A549 treated with RU486 at 1 μM for 4 hours (cell line): Measurements from ENCODE around the gene SRSF9. TPM values are rescaled to one million over a fixed set of nuclear protein-coding genes. Genes with fewer than 3 reads are reported as not detected.

Experiments used
- total RNA-seq: library from RNA; stranded (reverse); fragments of 200-300 nt; extraction: Qiagen RNA extraction; gene quantifications from 5 replicates; pipeline ENCODE4 v1.2.3, GENCODE V29; 2022; ENCODE audit warnings: low read depth

SRSF9 gene
- total RNA-seq: 185 to 248 TPM (median 226 TPM) in 5 replicates

DNA sequence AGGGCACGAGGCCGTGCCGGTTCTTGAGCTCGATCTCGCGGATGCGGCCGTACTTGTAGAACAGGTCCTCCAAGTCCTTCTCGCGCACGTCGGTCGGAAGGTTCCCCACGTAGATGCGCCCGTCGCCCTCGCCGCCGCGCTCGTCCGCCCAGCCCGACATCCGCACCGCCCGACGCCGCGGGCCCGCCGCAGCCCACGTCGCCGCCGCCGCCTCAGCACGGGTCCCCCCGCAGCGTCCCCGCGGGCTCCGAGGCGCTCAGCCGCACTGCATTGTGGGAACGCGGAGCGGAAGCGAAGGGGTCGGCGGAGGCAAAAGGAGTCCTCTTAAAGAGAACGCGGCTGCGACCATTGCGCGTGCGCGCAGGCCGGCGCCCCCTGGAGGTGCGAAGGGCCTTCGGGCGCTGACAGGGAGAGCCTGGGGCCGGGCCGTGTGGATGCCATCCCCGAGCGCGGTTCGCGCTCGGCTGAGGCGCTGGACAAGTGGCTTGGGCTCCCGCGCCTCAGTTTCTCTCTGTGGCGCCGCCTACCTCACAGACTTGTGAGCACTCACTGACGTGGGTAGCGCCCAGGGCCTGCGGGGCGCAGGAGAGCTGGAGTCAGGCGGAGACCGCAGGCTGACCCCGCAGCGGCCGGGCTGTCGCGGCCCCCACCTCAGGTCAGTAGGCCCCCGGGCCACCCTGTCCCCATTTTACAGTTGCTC, at the start of gene SRSF9:
SRSF9 (minus strand) TSS at position 299 of the 700 bp plus-strand sequence; CDS start at position 160, 139 bp downstream.

DNA sequence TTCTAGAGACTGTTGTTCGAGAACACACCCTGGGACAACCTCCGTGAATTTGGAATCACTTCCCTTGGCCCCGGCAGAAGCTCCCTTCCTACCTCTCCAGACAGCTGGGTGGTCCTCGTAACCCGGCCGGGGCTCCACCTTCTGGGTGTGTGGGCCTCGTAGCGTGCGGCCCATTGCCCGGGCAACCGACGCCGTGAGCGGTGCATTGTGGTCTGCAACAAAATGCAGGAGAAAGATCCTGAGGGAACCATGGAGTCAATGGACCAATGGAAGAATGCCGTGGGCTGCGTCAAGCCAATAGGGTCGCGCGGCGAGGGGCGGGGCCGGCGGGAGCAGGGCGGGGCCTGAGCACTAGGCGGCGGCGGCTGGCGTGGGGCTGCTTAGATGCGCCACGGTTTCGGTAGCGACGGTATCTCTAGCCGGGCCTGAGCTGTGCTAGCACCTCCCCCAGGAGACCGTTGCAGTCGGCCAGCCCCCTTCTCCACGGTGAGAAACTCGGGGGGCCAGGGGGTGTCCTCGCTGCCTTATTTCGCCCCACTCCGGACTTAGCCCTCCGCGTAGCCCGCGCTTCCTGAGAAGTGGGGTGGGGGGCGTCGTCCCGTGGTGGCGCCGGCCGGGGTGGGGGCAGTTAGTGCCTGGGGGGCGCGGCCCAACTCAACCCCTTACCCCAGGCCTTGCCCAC, 26.3 kb upstream of the SRSF9 start, which contains the start of gene DYNLL1:
DYNLL1 (plus strand) TSS at position 383 of the 682 bp plus-strand sequence. CDS start 309 bp downstream, outside the sequence.

DNA sequence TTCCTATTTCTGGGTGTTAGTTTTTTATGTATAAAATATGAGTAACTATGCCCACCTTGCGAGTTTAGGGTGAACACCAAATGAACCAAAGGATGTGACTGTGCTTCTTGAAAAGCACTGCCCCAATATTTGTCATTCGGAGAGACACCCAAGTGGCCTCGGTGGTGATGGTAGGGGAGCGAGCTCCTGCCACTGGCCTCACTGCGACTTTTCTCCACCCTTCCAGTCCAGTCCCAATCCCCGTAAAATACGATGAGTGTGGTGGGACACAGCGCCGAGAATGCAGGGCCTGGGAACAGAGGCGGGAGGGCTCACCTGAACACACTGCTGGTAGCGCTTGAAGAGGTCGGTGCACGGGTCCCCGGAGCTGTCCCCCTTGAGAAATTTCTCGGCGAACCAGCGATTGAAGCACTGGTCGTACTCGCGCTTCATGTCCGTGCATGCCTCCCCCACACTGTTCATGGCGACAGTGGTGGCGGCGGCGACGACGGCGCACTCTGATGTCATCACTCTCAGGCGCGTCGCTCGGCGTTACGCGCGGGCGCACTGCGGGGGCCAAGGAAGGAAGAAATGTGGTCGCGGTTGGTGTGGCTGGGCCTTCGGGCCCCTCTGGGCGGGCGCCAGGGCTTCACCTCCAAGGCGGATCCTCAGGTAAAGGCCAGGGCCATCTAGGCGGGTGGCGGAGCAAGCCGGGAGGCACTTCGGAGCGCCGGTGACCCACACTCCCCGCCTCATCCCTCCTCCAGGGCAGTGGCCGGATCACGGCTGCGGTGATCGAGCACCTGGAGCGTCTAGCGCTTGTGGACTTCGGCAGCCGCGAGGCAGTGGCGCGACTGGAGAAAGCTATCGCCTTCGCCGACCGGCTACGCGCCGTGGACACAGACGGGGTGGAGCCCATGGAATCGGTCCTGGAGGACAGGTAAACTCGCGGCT, 23.4 kb downstream of the SRSF9 start, which contains the start of the genes GATC and TRIAP1:
GATC (plus strand) TSS at position 534 of the 933 bp plus-strand sequence; CDS start at position 571, 37 bp downstream.
TRIAP1 (minus strand) TSS at position 474 of the 933 bp plus-strand sequence; CDS start at position 462, 12 bp downstream.

GRCh38 chr12:120437735-120438494, 31.6 kb downstream of the SRSF9 start, which contains the start of gene COX6A1:
Gene COX6A1 (plus strand): TSS chr12:120438113. CDS start chr12:120438127, 14 bp downstream.

Other genes starting within 250 kb of the SRSF9 start
- 153 to 186 TPM (median 160 TPM) in 5 replicates for gene PXN, start 204.0 kb downstream of the SRSF9 start, total RNA-seq
- 9.9 TPM in 1 of 5 replicates, not detected in the others for gene RNU4-2, start 177.8 kb downstream of the SRSF9 start, total RNA-seq
- not detected in 5 replicates for gene RNU4-1, start 176.5 kb downstream of the SRSF9 start, total RNA-seq
- gene SIRT4, start 167.4 kb downstream of the SRSF9 start, total RNA-seq: 0.49 to 0.99 TPM (median 0.80 TPM) in 5 replicates
- gene PLA2G1B, start 142.0 kb downstream of the SRSF9 start, total RNA-seq: not detected in 5 replicates
- gene MSI1, start 100.6 kb downstream of the SRSF9 start, total RNA-seq: 0.59 to 1.6 TPM (median 1.4 TPM) in 5 replicates
- 693 to 941 TPM (median 821 TPM) in 5 replicates for gene COX6A1, start 31.6 kb downstream of the SRSF9 start, total RNA-seq
- gene TRIAP1, start 23.4 kb downstream of the SRSF9 start, total RNA-seq: 68.9 to 80.8 TPM (median 75.7 TPM) in 5 replicates
- 21.4 to 28.1 TPM (median 24.7 TPM) in 5 replicates for gene GATC, start 23.3 kb downstream of the SRSF9 start, total RNA-seq
- gene DYNLL1, start 26.4 kb upstream of the SRSF9 start, total RNA-seq: 587 to 709 TPM (median 639 TPM) in 5 replicates
- 26.4 to 31.3 TPM (median 27.1 TPM) in 5 replicates for gene COQ5, start 59.4 kb upstream of the SRSF9 start, total RNA-seq
- 101 to 111 TPM (median 104 TPM) in 5 replicates for gene RNF10, start 64.6 kb upstream of the SRSF9 start, total RNA-seq
- gene POP5, start 111.7 kb upstream of the SRSF9 start, total RNA-seq: 49.2 to 60.3 TPM (median 54.4 TPM) in 5 replicates
- 0.15 to 0.23 TPM (median 0.21 TPM) in 3 of 5 replicates, not detected in the others for gene CABP1, start 170.9 kb upstream of the SRSF9 start, total RNA-seq
- 70.0 to 100 TPM (median 96.2 TPM) in 5 replicates for gene MLEC, start 217.4 kb upstream of the SRSF9 start, total RNA-seq
- gene UNC119B, start 240.7 kb upstream of the SRSF9 start, total RNA-seq: 21.9 to 30.7 TPM (median 26.6 TPM) in 5 replicates